HepG2 (cell line): ENCODE data around the gene C4orf36. TPM values are rescaled to one million over a fixed set of nuclear protein-coding genes. Genes with fewer than 3 reads are reported as not detected.

Experiments
- FOXO1 ChIP-seq: sonication (generic); formaldehyde crosslinking; IDR thresholded peaks from 2 replicates; pipeline ENCODE4 v1.4.0; 2020; ENCODE audit warnings: missing genetic modification reagents
- LCORL ChIP-seq, 2 experiments: fragments of 450-650 bp in 1 of 2; sonication (generic) in 1 of 2; formaldehyde crosslinking in 1 of 2; IDR thresholded peaks; 2 replicates each; pipeline versions ENCODE4 v1.5.0 to v1.6.1; 2017 to 2020; ENCODE audit warnings: antibody characterized with exemption in 1 of 2, missing genetic modification reagents in 1 of 2
- MAFF ChIP-seq: IDR thresholded peaks from 2 replicates; pipeline ENCODE4 v1.6.1; 2011; ENCODE audit warnings: low read depth, low read length, improper control_type of control experiment
- MEIS2 ChIP-seq: sonication (generic); formaldehyde crosslinking; IDR thresholded peaks from 2 replicates; pipeline ENCODE4 v1.9.0; 2021; ENCODE audit warnings: mild to moderate bottlenecking, missing genetic modification reagents
- RELA ChIP-seq: sonication (generic); formaldehyde crosslinking; IDR thresholded peaks from 2 replicates; pipeline ENCODE4 v1.4.0; 2020; ENCODE audit warnings: missing genetic modification reagents
- REPIN1 ChIP-seq: sonication (generic); formaldehyde crosslinking; IDR thresholded peaks from 2 replicates; pipeline ENCODE4 v1.8.0; 2022; ENCODE audit warnings: missing genetic modification reagents, low read depth, mild to moderate bottlenecking, borderline replicate concordance
- RXRB ChIP-seq: IDR thresholded peaks from 2 replicates; pipeline ENCODE4 v1.6.1; 2016; ENCODE audit warnings: borderline replicate concordance, missing genetic modification reagents, missing compliant biosample characterization
- SOX13 ChIP-seq, 3 experiments: fragments of 450-650 bp in 1 of 3; sonication (generic) in 1 of 3; formaldehyde crosslinking in 1 of 3; IDR thresholded peaks in 2 of 3; conservative IDR thresholded peaks in 1 of 3; 2 replicates each; pipeline versions ENCODE4 v1.5.0 to v1.6.1; 2016 to 2020; ENCODE audit warnings: antibody characterized with exemption in 1 of 3, mild to moderate bottlenecking in 1 of 3, missing compliant biosample characterization in 1 of 3, missing genetic modification reagents in 1 of 3, moderate library complexity in 1 of 3
- YY1 ChIP-seq: IDR thresholded peaks from 2 replicates; pipeline ENCODE4 v1.6.1; 2011; ENCODE audit warnings: low read length, low read depth, moderate library complexity, mild to moderate bottlenecking; ENCODE audit not compliant: insufficient read depth, insufficient replicate concordance
- ZNF224 ChIP-seq: sonication (generic); formaldehyde crosslinking; IDR thresholded peaks from 2 replicates; pipeline ENCODE4 v1.5.0; 2020; ENCODE audit warnings: mild to moderate bottlenecking, missing genetic modification reagents
- ZNF468 ChIP-seq: sonication (generic); formaldehyde crosslinking; IDR thresholded peaks from 2 replicates; pipeline ENCODE4 v1.8.0; 2022; ENCODE audit warnings: mild to moderate bottlenecking, moderate library complexity, missing genetic modification reagents
- ZNF709 ChIP-seq: sonication (generic); formaldehyde crosslinking; IDR thresholded peaks from 2 replicates; pipeline ENCODE4 v1.5.0; 2020; ENCODE audit warnings: mild to moderate bottlenecking, missing genetic modification reagents
- polyA plus RNA-seq, 8 experiments: library from polyadenylated mRNA; depleted of rRNA in 3 of 8; stranded (reverse) in 7 of 8; unstranded in 1 of 8; fragments of >200 nt; fragmentation: Illumina TruSeq in 4 of 8; extraction: Trizol in 4 of 8; gene quantifications; 2 replicates each; pipeline versions ENCODE4 v1.2.1 to v1.2.3, GENCODE V29; 2011 to 2016; ENCODE audit warnings: low read depth in 4 of 8, missing spikeins in 1 of 8, mixed read lengths in 1 of 8; ENCODE audit not compliant: insufficient read depth in 1 of 8
- total RNA-seq, 5 experiments: library from RNA; depleted of rRNA; stranded (reverse); fragments of >200 nt; fragmentation: Illumina TruSeq; extraction: Trizol; gene quantifications; 2 replicates each; pipeline ENCODE4 v1.2.3, GENCODE V29; 2016; ENCODE audit warnings: low read depth in 1 of 5
- TF ChIP-seq, protein P1 (sequence below): sonication (generic); formaldehyde crosslinking; IDR thresholded peaks from 2 replicates; pipeline ENCODE4 v1.4.0; 2020; ENCODE audit warnings: mild to moderate bottlenecking, missing genetic modification reagents
- TF ChIP-seq, protein P2 (sequence below): fragments of 450-650 bp; IDR thresholded peaks from 2 replicates; pipeline ENCODE4 v1.6.1; 2017; ENCODE audit warnings: mild to moderate bottlenecking
- TF ChIP-seq, protein P3 (sequence below): sonication (generic); formaldehyde crosslinking; conservative IDR thresholded peaks from 2 replicates; pipeline ENCODE4 v1.4.0; 2020; ENCODE audit warnings: mild to moderate bottlenecking, missing genetic modification reagents, moderate library complexity

C4orf36 gene
- total and polyA plus RNA-seq, 2 of the 13 experiments (the other 11 are each of a cell fraction or from before 2014, with no cell fraction given): 0.63 TPM; not detected in 1

DNA sequence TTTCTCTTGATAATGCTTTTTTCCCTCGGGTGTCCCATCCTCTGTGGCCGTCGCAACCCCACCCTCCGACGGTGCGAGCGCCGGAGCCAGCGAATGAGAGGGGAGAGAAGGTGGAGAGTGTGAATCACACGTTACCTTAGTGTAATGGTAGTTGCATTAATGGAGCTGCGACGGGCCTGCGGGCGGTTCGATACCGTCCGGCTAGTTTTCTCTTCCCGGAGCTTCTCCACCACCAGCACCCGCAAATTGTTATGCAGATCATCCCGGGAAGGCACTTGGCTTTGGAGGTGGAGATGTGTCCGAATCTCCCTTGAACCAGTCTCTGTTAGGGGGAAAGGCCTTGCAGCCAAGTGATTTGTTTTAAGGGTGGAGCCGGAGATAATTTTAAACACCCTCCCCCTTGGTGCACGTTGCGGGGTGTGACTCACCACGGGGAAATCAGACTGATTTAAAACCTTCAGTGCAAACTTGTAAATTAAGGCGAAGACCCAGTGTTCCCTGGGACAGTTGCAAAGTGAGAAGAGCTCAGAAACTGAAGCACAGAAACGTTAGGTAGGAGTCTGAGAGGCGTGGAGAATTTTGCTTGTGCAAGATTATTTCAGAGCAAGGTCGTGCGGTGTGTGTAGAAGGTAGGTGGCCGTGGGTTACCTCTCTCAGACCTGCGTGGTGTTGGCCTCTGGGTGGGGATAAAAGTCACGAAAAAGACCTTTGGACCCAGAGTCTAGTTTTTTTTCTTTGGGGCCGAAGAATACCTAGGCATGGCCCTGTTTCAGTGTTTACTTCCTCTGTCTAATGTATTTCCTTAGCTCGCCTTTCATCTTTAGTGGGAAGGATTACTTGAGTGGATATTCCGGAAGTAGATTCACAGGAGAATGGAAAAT is 43.9 kb upstream of the C4orf36 start (continued):
- TF ChIP-seq, protein P1, sequence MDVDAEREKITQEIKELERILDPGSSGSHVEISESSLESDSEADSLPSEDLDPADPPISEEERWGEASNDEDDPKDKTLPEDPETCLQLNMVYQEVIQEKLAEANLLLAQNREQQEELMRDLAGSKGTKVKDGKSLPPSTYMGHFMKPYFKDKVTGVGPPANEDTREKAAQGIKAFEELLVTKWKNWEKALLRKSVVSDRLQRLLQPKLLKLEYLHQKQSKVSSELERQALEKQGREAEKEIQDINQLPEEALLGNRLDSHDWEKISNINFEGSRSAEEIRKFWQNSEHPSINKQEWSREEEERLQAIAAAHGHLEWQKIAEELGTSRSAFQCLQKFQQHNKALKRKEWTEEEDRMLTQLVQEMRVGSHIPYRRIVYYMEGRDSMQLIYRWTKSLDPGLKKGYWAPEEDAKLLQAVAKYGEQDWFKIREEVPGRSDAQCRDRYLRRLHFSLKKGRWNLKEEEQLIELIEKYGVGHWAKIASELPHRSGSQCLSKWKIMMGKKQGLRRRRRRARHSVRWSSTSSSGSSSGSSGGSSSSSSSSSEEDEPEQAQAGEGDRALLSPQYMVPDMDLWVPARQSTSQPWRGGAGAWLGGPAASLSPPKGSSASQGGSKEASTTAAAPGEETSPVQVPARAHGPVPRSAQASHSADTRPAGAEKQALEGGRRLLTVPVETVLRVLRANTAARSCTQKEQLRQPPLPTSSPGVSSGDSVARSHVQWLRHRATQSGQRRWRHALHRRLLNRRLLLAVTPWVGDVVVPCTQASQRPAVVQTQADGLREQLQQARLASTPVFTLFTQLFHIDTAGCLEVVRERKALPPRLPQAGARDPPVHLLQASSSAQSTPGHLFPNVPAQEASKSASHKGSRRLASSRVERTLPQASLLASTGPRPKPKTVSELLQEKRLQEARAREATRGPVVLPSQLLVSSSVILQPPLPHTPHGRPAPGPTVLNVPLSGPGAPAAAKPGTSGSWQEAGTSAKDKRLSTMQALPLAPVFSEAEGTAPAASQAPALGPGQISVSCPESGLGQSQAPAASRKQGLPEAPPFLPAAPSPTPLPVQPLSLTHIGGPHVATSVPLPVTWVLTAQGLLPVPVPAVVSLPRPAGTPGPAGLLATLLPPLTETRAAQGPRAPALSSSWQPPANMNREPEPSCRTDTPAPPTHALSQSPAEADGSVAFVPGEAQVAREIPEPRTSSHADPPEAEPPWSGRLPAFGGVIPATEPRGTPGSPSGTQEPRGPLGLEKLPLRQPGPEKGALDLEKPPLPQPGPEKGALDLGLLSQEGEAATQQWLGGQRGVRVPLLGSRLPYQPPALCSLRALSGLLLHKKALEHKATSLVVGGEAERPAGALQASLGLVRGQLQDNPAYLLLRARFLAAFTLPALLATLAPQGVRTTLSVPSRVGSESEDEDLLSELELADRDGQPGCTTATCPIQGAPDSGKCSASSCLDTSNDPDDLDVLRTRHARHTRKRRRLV (CRISPR knock-in tag): peak; percentile 95
- TF ChIP-seq FOXO1 (peak; percentile 32; the same call in 1 of the 2 replicates), RXRB (CRISPR knock-in tag) (peak; percentile 63), SOX13 (IDR thresholded peaks at IDR 0.05) (no peak), SOX13 (CRISPR knock-in tag; conservative IDR thresholded peaks at IDR 0.05 in 1 of 2, IDR thresholded peaks at IDR 0.05 in 1 of 2) (peak in 1 of 2 experiments; percentile 65; a peak in 2 of 4 replicates), LCORL (IDR thresholded peaks at IDR 0.05) (no peak), LCORL (CRISPR knock-in tag; IDR thresholded peaks at IDR 0.05) (peak; percentile 45; the same call in 1 of the 2 replicates), MEIS2 (CRISPR knock-in tag) (no peak), ZNF709 (CRISPR knock-in tag) (0 out of 2 replicates have a peak, but pooled peaks have one; percentile 62), REPIN1 (CRISPR knock-in tag) (no peak; the same call in 1 of the 2 replicates), ZNF224 (CRISPR knock-in tag) (no peak), YY1 (peak; percentile 28), ZNF468 (CRISPR knock-in tag) (0 out of 2 replicates have a peak, but pooled peaks have one; percentile 47), RELA (CRISPR knock-in tag) (no peak), MAFF (no peak)
- TF ChIP-seq, protein P2, sequence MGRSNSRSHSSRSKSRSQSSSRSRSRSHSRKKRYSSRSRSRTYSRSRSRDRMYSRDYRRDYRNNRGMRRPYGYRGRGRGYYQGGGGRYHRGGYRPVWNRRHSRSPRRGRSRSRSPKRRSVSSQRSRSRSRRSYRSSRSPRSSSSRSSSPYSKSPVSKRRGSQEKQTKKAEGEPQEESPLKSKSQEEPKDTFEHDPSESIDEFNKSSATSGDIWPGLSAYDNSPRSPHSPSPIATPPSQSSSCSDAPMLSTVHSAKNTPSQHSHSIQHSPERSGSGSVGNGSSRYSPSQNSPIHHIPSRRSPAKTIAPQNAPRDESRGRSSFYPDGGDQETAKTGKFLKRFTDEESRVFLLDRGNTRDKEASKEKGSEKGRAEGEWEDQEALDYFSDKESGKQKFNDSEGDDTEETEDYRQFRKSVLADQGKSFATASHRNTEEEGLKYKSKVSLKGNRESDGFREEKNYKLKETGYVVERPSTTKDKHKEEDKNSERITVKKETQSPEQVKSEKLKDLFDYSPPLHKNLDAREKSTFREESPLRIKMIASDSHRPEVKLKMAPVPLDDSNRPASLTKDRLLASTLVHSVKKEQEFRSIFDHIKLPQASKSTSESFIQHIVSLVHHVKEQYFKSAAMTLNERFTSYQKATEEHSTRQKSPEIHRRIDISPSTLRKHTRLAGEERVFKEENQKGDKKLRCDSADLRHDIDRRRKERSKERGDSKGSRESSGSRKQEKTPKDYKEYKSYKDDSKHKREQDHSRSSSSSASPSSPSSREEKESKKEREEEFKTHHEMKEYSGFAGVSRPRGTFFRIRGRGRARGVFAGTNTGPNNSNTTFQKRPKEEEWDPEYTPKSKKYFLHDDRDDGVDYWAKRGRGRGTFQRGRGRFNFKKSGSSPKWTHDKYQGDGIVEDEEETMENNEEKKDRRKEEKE: no peak
- TF ChIP-seq, protein P3, sequence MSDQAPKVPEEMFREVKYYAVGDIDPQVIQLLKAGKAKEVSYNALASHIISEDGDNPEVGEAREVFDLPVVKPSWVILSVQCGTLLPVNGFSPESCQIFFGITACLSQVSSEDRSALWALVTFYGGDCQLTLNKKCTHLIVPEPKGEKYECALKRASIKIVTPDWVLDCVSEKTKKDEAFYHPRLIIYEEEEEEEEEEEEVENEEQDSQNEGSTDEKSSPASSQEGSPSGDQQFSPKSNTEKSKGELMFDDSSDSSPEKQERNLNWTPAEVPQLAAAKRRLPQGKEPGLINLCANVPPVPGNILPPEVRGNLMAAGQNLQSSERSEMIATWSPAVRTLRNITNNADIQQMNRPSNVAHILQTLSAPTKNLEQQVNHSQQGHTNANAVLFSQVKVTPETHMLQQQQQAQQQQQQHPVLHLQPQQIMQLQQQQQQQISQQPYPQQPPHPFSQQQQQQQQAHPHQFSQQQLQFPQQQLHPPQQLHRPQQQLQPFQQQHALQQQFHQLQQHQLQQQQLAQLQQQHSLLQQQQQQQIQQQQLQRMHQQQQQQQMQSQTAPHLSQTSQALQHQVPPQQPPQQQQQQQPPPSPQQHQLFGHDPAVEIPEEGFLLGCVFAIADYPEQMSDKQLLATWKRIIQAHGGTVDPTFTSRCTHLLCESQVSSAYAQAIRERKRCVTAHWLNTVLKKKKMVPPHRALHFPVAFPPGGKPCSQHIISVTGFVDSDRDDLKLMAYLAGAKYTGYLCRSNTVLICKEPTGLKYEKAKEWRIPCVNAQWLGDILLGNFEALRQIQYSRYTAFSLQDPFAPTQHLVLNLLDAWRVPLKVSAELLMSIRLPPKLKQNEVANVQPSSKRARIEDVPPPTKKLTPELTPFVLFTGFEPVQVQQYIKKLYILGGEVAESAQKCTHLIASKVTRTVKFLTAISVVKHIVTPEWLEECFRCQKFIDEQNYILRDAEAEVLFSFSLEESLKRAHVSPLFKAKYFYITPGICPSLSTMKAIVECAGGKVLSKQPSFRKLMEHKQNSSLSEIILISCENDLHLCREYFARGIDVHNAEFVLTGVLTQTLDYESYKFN: peak; percentile 88
